HG03460 (cell line): Measurements from ENCODE around the gene CAND2.

ENCODE experiments used
- ATAC-seq: cut with Tn5 transposase; IDR thresholded peaks from one replicate; pipeline ENCODE4 v1.9.1; 2021; ENCODE audit not compliant: unreplicated experiment

The CAND2 gene

DNA sequence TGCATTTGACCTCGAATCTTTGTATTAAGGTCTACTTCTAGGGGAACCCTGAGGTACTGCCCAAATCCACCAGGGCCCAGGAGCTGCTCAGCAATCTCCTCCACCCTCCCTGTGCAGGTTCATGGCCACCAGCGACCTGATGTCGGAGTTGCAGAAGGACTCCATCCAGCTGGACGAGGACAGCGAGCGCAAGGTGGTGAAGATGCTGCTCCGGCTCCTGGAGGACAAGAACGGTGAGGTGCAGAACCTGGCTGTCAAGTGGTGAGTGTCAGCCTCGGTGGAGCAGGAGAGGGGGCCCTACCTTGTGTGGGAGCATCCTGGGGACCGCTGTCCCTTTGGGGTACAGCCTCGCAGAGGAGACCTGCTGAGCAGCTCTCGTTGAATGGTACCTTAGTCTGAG lies 6.9 kb downstream of the CAND2 start:
- no peak for ATAC-seq

GRCh38 chr3:12807066-12807465 lies 10.6 kb downstream of the CAND2 start:
- no peak for ATAC-seq

GRCh38 chr3:12807601-12808359 lies 11.3 kb downstream of the CAND2 start:
- ATAC-seq: no peak

DNA sequence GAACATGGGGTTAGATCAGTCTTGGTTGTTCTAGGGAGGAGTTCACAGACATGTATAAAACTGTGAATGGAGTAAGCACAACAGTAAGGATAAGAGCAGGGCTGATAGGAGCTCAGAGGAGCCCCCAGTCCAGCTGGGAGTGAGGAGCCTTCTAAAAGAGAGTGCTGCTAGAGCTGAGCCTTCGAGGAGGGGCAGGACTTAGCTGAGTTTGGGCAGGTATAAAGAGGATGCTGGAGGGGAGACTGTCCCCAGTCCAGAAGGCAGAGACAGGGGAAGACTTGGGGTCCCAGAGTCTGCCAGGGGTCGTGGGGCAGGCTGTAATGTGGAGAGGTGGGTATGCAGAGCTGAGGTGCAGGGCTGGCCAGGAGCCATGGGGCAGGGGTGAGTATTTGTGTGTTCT lies 12.1 kb downstream of the CAND2 start:
- ATAC-seq: no peak

- no peak for ATAC-seq
These were observed 12.5 kb downstream of the CAND2 start for GRCh38 chr3:12809001-12809400.

DNA sequence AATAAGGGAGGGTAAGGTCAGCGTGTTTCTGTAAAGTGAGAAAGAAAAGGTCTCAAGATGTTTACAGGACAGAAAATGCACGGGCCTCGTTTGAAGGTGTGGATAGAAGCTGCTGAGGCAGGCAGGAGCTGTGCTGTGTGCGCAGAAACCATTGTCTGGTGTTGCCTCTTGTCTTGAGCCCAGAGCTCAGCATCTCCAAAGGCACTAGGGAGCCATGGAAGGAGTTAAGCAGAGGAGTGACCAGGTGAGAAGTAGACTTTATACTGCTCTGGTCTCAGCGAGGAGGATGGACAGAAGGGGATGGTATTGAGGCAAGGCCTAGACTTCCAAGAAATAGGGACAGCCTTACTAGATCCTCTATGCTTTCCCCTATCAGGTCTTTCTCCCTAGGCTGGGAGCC lies 13.0 kb downstream of the CAND2 start:
- no peak for ATAC-seq

DNA sequence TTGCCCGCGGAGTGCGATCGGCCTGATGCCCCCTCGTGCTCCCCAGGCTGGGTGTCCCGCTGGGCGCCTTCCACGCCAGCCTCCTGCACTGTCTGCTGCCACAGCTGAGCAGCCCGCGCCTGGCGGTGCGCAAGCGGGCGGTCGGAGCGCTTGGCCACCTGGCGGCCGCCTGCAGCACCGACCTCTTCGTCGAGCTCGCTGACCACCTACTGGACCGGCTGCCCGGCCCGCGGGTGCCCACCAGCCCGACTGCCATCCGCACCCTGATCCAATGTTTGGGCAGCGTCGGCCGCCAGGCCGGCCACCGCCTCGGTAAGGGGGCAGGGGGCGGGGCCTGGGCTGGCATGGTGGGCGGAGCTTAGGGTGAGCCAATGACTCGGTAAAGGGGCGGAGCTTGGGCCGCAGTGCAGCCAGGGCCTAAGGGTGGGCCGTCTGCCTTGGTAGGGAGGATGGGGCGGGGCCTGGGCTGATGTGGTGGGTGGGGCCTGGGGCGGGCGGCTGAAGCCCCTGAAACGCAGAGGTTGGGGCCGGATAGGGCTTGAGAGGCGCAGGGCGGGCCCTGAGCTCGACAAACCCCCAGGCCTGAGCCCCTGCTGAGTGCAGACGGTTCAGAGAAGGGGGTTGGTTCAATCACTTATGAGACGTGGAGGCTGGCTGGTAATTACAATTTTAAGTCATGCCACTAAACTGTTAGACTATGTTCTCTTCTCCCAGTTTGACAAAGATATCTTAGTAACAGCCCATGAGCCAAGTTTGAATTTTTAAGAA lies 13.7 kb downstream of the CAND2 start:
- peak; percentile 99 for ATAC-seq

- ATAC-seq: no peak
These were observed 14.5 kb downstream of the CAND2 start for GRCh38 chr3:12810961-12811360.

- ATAC-seq: no peak
These were observed 16.3 kb downstream of the CAND2 start for GRCh38 chr3:12812812-12813211.

DNA sequence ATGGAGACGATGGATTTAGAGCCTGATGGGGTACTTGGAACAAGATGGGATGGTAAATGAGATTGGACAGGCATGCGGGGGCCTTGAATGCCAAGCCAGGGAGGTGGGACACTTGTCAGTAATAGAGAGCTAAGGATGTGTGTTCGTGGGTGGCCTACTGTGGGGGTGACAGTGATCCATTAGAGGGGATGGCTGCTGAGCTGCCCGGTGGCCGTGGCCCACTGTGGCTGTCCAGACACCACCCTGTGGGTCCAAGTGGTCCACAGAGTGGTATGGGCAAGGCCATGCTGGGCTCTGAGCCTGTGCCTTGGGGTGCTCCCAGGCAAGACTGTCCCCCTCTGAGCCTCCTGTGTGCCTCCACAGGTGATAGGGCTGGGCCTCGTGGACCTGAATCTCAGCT lies 17.5 kb downstream of the CAND2 start:
- ATAC-seq: no peak

DNA sequence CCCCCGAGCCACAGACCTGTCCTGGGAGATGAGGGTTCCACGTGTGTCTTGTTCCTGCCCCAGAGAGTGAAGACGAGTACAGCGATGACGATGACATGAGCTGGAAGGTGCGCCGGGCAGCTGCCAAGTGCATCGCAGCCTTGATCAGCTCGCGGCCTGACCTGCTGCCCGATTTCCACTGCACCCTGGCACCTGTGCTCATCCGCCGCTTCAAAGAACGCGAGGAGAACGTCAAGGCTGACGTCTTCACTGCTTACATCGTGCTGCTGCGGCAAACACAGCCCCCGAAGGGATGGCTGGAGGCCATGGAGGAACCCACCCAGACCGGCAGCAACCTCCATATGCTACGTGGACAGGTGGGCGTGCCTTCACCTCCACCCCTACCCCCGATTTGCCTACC lies 18.6 kb downstream of the CAND2 start:
- no peak for ATAC-seq

GRCh38 chr3:12815719-12816118 lies 19.2 kb downstream of the CAND2 start:
- ATAC-seq: no peak

DNA sequence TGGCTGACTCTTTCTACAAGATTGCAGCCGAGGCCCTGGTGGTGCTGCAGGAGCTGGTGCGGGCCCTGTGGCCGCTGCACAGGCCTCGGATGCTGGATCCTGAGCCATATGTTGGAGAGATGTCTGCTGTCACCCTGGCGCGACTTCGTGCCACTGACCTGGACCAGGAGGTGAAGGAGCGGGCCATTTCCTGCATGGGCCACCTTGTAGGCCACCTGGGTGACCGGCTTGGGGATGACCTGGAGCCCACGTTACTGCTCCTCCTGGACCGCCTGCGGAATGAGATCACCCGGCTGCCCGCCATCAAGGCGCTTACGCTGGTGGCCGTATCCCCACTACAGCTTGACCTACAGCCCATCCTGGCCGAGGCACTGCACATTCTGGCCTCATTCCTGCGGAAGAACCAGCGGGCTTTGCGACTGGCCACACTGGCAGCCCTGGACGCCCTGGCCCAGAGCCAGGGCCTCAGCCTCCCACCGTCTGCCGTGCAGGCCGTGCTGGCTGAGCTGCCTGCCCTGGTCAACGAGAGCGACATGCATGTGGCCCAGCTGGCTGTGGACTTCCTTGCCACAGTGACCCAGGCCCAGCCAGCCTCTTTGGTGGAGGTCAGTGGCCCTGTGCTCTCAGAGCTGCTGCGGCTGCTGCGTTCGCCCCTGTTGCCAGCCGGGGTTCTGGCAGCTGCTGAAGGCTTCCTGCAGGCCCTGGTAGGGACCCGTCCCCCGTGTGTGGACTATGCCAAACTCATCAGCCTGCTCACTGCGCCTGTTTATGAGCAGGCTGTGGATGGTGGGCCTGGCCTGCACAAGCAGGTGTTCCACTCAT lies 20.3 kb downstream of the CAND2 start:
- ATAC-seq: no peak

DNA sequence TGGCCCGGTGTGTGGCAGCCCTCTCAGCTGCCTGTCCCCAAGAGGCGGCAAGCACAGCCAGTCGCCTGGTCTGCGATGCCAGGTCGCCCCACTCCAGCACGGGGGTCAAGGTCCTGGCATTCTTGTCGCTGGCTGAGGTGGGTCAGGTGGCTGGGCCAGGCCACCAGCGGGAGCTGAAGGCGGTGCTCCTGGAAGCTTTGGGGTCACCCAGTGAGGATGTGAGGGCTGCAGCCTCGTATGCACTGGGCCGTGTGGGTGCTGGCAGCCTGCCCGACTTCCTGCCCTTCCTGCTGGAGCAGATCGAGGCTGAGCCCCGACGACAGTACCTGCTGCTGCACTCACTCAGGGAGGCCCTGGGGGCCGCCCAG lies 20.8 kb downstream of the CAND2 start:
- no peak for ATAC-seq

DNA sequence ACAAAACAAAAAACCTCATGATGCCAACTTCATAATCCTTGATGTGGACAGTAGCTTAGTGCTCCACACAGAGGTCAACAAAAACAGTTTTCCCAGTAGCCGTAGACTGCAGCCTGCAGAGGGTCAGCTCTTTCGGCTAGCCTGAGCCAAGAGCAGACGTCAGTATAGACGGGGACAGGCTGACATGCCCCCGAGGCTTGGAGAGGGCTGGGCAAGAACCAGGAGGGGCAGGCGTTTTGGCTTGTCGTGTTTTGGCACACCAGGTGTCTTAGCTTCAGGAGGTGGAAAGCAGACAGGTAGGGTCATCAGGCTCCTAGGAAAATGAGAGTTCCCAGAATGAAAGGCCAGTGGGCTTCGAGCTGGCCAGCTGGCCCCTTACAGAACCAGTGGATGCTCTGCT lies 21.8 kb downstream of the CAND2 start:
- ATAC-seq: no peak

GRCh38 chr3:12818773-12819172 lies 22.3 kb downstream of the CAND2 start:
- ATAC-seq: no peak

DNA sequence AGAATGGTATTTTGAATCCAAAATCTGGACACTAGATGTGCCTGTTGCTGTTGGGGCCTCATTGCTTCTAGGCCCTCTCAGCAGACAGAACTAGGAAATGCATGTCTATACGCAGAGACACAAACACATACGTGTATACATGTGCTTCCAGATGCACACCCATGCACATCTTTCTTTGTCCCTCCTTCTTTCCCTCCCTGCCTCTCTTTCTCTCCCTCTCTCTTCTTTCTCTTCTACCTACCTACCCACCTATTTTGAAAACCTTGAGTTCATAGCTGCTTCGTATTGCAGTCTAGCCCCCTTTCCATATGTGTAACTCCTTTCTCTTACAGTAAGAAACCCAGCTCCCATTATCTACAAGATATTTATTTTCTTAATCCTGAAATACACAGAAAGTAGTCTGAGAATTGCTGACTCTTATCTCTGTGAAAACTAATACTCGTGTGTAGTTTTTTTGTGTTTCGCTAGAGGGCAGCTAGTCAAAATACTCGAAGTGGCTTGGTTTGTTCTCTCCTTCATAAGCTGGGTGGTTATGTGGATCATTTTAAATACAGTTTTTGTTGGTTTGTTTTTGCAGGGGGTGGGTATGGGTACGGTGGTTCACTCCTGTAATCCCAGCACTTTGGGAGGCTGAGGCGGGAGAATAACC lies 26.4 kb downstream of the CAND2 start:
- no peak for ATAC-seq

GRCh38 chr3:12824299-12824698 lies 27.8 kb downstream of the CAND2 start:
- no peak for ATAC-seq

GRCh38 chr3:12825156-12825555 lies 28.7 kb downstream of the CAND2 start:
- no peak for ATAC-seq

DNA sequence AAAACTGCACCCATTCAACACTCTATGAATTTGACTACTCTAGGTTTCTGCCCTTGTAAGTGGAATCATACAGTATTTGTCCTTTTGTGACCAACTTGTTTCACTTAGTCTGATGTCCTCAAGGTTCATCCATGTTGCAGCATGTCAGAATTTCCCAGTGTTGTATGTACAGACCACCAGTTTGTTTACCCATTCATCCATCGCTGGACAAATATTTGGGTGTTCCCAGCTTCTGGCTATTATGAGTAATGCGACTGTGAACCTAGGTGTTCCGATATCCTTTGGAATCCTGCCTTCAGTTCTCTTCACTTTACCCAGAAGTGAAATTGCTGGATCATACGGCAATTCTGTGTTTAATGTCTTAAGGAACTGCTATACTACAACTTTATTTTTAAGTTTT lies 32.3 kb downstream of the CAND2 start:
- no peak for ATAC-seq

- ATAC-seq: no peak
These were observed 32.9 kb downstream of the CAND2 start for GRCh38 chr3:12829404-12829803.
